MM.1S (cell line): ENCODE data around the gene MAP4K3.
"Not testable (repeated sequence)": the region's sequence is repeated elsewhere in the genome, so short reads cannot be mapped to it uniquely, and the experiment has no call there.

Experiments
- DNase-seq: peaks from one replicate; pipeline ENCODE4 v3.0.0-alpha.2; 2015
- H2AFZ ChIP-seq: fragments of 300-600 bp; sonication (generic); 2 replicates; pipeline ENCODE4 v1.6.0; 2016; ENCODE audit warnings: antibody characterized with exemption, low read length
- H3F3A ChIP-seq: fragments of 300-600 bp; sonication (generic); 2 replicates; pipeline ENCODE4 v1.6.1; 2016; ENCODE audit warnings: mild to moderate bottlenecking, antibody characterized with exemption, low read length, moderate library complexity, mixed read lengths; ENCODE audit not compliant: insufficient read depth
- H3K27ac ChIP-seq: fragments of 300-600 bp; sonication (generic); 2 replicates; pipeline ENCODE4 v1.5.1; 2016; ENCODE audit warnings: mild to moderate bottlenecking, low read length
- H3K27me3 ChIP-seq: fragments of 300-600 bp; sonication (generic); replicated peaks from 2 replicates; pipeline ENCODE4 v1.6.0; 2016; ENCODE audit warnings: low read length; ENCODE audit not compliant: insufficient read depth
- H3K36me3 ChIP-seq: fragments of 300-600 bp; sonication (generic); replicated peaks from 2 replicates; pipeline ENCODE4 v1.6.1; 2016; ENCODE audit warnings: mild to moderate bottlenecking, low read length, mixed read lengths; ENCODE audit not compliant: insufficient read depth
- H3K4me1 ChIP-seq: fragments of 300-600 bp; sonication (generic); 2 replicates; pipeline ENCODE4 v1.6.1; 2016; ENCODE audit warnings: low read length, mixed read lengths
- H3K4me2 ChIP-seq: fragments of 300-600 bp; sonication (generic); 2 replicates; pipeline ENCODE4 v1.6.0; 2016; ENCODE audit warnings: low read depth, low read length
- H3K4me3 ChIP-seq: fragments of 300-600 bp; sonication (generic); 2 replicates; pipeline ENCODE4 v1.5.1; 2016; ENCODE audit warnings: low read length, mixed read lengths
- H3K79me2 ChIP-seq: fragments of 300-600 bp; sonication (generic); 2 replicates; pipeline ENCODE4 v1.6.1; 2016; ENCODE audit warnings: mixed run types, low read length, mixed read lengths
- H3K9ac ChIP-seq: fragments of 300-600 bp; sonication (generic); 2 replicates; pipeline ENCODE4 v1.6.1; 2016; ENCODE audit warnings: low read length, mixed read lengths
- H3K9me2 ChIP-seq: fragments of 300-600 bp; sonication (generic); replicated peaks from 2 replicates; pipeline ENCODE4 v1.6.1; 2016; ENCODE audit warnings: mild to moderate bottlenecking, low read length, mixed read lengths; ENCODE audit not compliant: insufficient read depth
- H3K9me3 ChIP-seq: fragments of 300-600 bp; sonication (generic); replicated peaks from 2 replicates; pipeline ENCODE4 v1.6.1; 2016; ENCODE audit warnings: mild to moderate bottlenecking, low read length, mixed read lengths; ENCODE audit not compliant: insufficient read depth
- H4K20me1 ChIP-seq: fragments of 300-600 bp; sonication (generic); 2 replicates; pipeline ENCODE4 v1.6.1; 2016; ENCODE audit warnings: mild to moderate bottlenecking, low read length, moderate library complexity, mixed read lengths; ENCODE audit not compliant: insufficient read depth
- EZH2 ChIP-seq: fragments of 300-600 bp; sonication (generic); optimal IDR thresholded peaks from 2 replicates; pipeline ENCODE3; 2017; ENCODE audit warnings: low read depth, mild to moderate bottlenecking, antibody characterized with exemption, low read length, mixed read lengths
- EZH2phosphoT487 ChIP-seq: fragments of 300-600 bp; sonication (generic); IDR thresholded peaks from 2 replicates; pipeline ENCODE4 v1.6.1; 2018; ENCODE audit warnings: antibody characterized with exemption, low read length
- TF ChIP-seq, protein P1 (sequence below): fragments of 300-600 bp; sonication (generic); IDR thresholded peaks from 2 replicates; pipeline ENCODE4 v1.5.1; 2016; ENCODE audit warnings: antibody characterized with exemption, low read length, mixed read lengths

Gene MAP4K3

DNA sequence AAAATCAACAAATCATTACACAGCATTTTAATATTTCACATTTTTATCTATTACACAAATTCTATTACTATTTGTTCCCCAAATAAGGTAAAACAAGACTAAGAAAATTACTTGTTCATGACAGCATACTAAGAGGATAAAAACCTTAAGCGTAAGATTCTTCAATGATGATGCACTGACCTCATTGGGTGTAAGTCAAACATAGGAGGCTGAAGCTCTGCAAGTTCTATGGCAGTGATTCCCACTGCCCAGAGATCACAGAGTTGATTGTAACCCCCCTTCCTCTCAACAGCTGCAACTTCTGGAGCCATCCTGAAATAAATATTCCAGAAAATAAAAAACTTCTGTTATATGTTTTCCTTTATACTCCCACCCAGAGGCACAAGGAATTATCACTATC lies 111.1 kb downstream of the MAP4K3 start:
- TF ChIP-seq, protein P1, sequence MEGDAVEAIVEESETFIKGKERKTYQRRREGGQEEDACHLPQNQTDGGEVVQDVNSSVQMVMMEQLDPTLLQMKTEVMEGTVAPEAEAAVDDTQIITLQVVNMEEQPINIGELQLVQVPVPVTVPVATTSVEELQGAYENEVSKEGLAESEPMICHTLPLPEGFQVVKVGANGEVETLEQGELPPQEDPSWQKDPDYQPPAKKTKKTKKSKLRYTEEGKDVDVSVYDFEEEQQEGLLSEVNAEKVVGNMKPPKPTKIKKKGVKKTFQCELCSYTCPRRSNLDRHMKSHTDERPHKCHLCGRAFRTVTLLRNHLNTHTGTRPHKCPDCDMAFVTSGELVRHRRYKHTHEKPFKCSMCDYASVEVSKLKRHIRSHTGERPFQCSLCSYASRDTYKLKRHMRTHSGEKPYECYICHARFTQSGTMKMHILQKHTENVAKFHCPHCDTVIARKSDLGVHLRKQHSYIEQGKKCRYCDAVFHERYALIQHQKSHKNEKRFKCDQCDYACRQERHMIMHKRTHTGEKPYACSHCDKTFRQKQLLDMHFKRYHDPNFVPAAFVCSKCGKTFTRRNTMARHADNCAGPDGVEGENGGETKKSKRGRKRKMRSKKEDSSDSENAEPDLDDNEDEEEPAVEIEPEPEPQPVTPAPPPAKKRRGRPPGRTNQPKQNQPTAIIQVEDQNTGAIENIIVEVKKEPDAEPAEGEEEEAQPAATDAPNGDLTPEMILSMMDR = no peak
- TF ChIP-seq EZH2phosphoT487 = no peak
- no peak for TF ChIP-seq EZH2
- H4K20me1 ChIP-seq = no peaks in the 10 kb centered on the region
- no peak for DNase-seq
- H3F3A ChIP-seq = no peaks in the 10 kb centered on the region
- no peaks in the 10 kb centered on the region for H3K4me1 ChIP-seq
- no peaks in the 10 kb centered on the region for H3K9me2 ChIP-seq
- H3K9me3 ChIP-seq = no peaks in the 10 kb centered on the region
- no peak overlapping the region for H3K4me3 ChIP-seq
- H3K9ac ChIP-seq = no peak overlapping the region
- no peak overlapping the region for H3K4me2 ChIP-seq
- no peak overlapping the region for H3K27ac ChIP-seq
- no peak overlapping the region for H2AFZ ChIP-seq
- H3K79me2 ChIP-seq = no peaks in the 10 kb centered on the region
- 0 out of 2 replicates have a peak, but pooled peaks cover 3% of the 10 kb centered on the region for H3K36me3 ChIP-seq
- no peaks in the 10 kb centered on the region for H3K27me3 ChIP-seq

DNA sequence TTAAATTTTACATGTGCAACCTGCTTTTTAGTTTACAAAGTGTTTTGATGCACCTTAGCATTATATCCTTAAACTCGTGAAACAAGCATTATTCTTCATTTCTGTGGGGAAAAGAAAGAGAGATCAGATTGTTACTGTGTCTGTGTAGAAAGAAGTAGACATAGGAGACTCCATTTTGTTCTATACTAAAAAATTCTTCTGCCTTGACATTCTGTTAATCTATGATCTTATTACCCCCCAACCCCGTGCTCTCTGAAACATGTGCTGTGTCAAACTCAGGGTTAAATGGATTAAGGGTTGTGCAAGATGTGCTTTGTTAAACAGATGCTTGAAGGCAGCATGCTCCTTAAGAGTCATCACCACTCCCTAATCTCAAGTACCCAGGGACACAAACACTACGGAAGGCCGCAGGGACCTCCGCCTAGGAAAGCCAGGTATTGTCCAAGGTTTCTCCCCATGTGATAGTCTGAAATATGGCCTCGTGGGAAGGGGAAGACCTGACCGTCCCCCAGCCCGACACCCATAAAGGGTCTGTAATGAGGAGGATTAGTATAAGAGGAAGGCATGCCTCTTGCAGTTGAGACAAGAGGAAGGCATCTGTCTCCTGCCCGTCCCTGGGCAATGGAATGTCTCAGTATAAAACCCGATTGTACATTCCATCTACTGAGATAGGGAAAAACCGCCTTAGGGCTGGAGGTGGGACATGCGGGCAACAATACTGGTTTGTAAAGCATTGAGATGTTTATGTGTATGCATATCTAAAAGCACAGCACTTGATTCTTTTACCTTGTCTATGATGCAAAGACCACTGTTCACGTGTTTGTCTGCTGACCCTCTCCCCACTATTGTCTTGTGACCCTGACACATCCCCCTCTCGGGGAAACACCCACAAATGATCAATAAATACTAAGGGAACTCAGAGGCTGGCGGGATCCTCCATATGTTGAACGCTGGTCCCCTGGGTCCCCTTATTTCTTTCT lies 115.7 kb downstream of the MAP4K3 start:
- H3K4me3 ChIP-seq, H3K4me1 ChIP-seq, H3F3A ChIP-seq, H3K79me2 ChIP-seq, H3K27me3 ChIP-seq, H4K20me1 ChIP-seq, H2AFZ ChIP-seq, H3K9me3 ChIP-seq, H3K9ac ChIP-seq, H3K27ac ChIP-seq, DNase-seq, H3K36me3 ChIP-seq, H3K9me2 ChIP-seq, H3K4me2 ChIP-seq: not testable (repeated sequence)

DNA sequence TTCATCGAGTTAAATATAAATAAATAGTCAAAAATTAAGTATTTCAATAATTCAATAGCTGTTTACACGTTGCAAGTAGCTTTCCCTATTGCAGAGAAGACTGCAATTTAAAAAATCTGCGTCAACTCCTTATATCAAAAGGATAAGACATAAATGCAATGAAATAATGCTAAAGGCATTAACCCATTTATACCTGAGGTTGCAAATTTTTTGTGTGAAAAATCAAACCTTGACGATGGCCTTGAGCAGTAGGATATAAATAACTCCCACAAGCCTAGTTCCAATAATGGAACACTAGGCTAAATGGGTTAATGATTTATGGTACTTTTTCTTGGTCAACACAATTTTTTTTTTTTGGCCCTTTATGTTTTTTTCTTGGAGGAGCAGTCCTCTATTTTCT lies 116.9 kb downstream of the MAP4K3 start:
- no peaks in the 10 kb centered on the region for H4K20me1 ChIP-seq
- H3K9ac ChIP-seq = no peak overlapping the region
- TF ChIP-seq EZH2phosphoT487 (no peak), EZH2 (no peak)
- TF ChIP-seq, protein P1 = no peak
- H3K79me2 ChIP-seq = no peaks in the 10 kb centered on the region
- no peak for DNase-seq
- H3K9me3 ChIP-seq = no peaks in the 10 kb centered on the region
- no peak overlapping the region for H3K4me2 ChIP-seq
- no peaks in the 10 kb centered on the region for H3K27me3 ChIP-seq
- no peaks in the 10 kb centered on the region for H3F3A ChIP-seq
- no peaks in the 10 kb centered on the region for H3K4me1 ChIP-seq
- no peak overlapping the region for H3K27ac ChIP-seq
- no peak overlapping the region for H2AFZ ChIP-seq
- no peaks in the 10 kb centered on the region for H3K36me3 ChIP-seq
- no peaks in the 10 kb centered on the region for H3K9me2 ChIP-seq
- no peak overlapping the region for H3K4me3 ChIP-seq

DNA sequence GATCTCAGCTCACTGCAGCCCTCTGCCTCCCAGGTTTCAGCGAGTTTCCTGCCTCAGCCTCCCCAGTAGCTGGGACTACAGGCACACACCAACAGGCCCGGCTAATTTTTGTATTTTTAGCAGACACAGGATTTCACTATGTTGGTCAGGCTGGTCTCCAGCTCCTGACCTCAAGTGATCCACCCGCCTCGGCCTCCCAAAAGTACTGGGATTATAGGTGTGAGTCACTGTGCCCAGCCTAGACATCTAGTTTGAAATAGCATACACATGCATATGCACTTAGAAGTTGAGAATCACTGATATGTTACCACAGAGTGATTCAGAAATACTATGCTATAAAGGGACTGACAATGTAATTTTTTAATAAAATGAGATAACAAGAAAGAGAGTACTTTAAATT lies 123.5 kb downstream of the MAP4K3 start:
- Histone ChIP-seq H3F3A (no peaks in the 10 kb centered on the region), H3K36me3 (no peaks in the 10 kb centered on the region; the same call in 1 of the 2 replicates), H3K4me3 (no peak overlapping the region), H3K9me3 (no peaks in the 10 kb centered on the region), H3K9ac (no peak overlapping the region), H3K4me2 (no peak overlapping the region), H4K20me1 (no peaks in the 10 kb centered on the region), H3K9me2 (no peaks in the 10 kb centered on the region), H3K79me2 (no peaks in the 10 kb centered on the region), H2AFZ (no peak overlapping the region), H3K4me1 (no peaks in the 10 kb centered on the region), H3K27me3 (no peaks in the 10 kb centered on the region), H3K27ac (no peak overlapping the region)
- TF ChIP-seq, protein P1 = no peak
- TF ChIP-seq EZH2phosphoT487 (no peak), EZH2 (no peak)
- no peak for DNase-seq
